OCI-LY7 (cell line): Measurements from ENCODE around the gene GBX2. TPM values are rescaled to one million over a fixed set of nuclear protein-coding genes. Genes with fewer than 3 reads are reported as not detected.

Experiments used
- BruUV-seq: library from RNA; stranded (reverse); fragments of 400-500 nt; replicated peaks from 2 replicates; lab custom pipeline; 2021; lab: Mats Ljungman, UMichigan
- CTCF ChIA-PET: fragments of 300-600 bp; sonication (Branson Sonifier 250); formaldehyde crosslinking; loops from one replicate; lab custom pipeline; 2022; ENCODE audit warnings: antibody characterized with exemption; ENCODE audit not compliant: unreplicated experiment; lab: Charles Lee
- POLR2A ChIA-PET: fragments of 300-600 bp; sonication (Branson Sonifier 250); formaldehyde crosslinking; loops from one replicate; lab custom pipeline; 2022; ENCODE audit warnings: antibody characterized with exemption; lab: Charles Lee
- DNase-seq: peaks from one replicate; pipeline ENCODE4 v3.0.0-alpha.2; 2015; ENCODE audit warnings: low spot score
- H2AFZ ChIP-seq: fragments of 200-600 bp; sonication (generic), shearing (Covaris generic); 2 replicates; pipeline ENCODE4 v1.6.1; 2014; ENCODE audit warnings: mild to moderate bottlenecking, antibody characterized with exemption, low read length, moderate library complexity
- H3K27ac ChIP-seq: fragments of 200-600 bp; sonication (generic); 2 replicates; pipeline ENCODE4 v1.5.1; 2014; ENCODE audit warnings: mixed run types, low read depth, mild to moderate bottlenecking, moderate library complexity, low read length, inconsistent platforms; ENCODE audit not compliant: poor library complexity, severe bottlenecking
- H3K36me3 ChIP-seq: fragments of 200-600 bp; sonication (generic); 2 replicates; pipeline ENCODE4 v1.6.1; 2014; ENCODE audit warnings: mild to moderate bottlenecking, antibody characterized with exemption, low read length, moderate library complexity, mixed read lengths; ENCODE audit not compliant: insufficient read depth
- H3K4me1 ChIP-seq: fragments of 200-600 bp; sonication (generic); 2 replicates; pipeline ENCODE4 v1.5.1; 2014; ENCODE audit warnings: mild to moderate bottlenecking, low read length; ENCODE audit not compliant: insufficient read depth, poor library complexity, severe bottlenecking
- H3K4me2 ChIP-seq: fragments of 200-600 bp; sonication (generic); 2 replicates; pipeline ENCODE4 v1.6.1; 2014; ENCODE audit warnings: mild to moderate bottlenecking, low read length
- H3K4me3 ChIP-seq: fragments of 200-600 bp; sonication (generic); 2 replicates; pipeline ENCODE4 v1.5.1; 2014; ENCODE audit warnings: mild to moderate bottlenecking, low read depth, low read length; ENCODE audit not compliant: poor library complexity, severe bottlenecking
- H3K79me2 ChIP-seq: fragments of 200-600 bp; sonication (generic); 2 replicates; pipeline ENCODE4 v1.6.1; 2016; ENCODE audit warnings: low read depth, mild to moderate bottlenecking, low read length, moderate library complexity, mixed read lengths; ENCODE audit not compliant: insufficient read depth
- H3K9me2 ChIP-seq: fragments of 200-600 bp; sonication (generic); 2 replicates; pipeline ENCODE4 v1.6.1; 2016; ENCODE audit warnings: mild to moderate bottlenecking, low read length, mixed read lengths; ENCODE audit not compliant: insufficient read depth
- H3K9me3 ChIP-seq: fragments of 200-600 bp; sonication (generic); 2 replicates; pipeline ENCODE4 v1.6.1; 2014; ENCODE audit warnings: mild to moderate bottlenecking, mixed run types, low read length, mixed read lengths
- H4K20me1 ChIP-seq: fragments of 200-600 bp; sonication (generic); 2 replicates; pipeline ENCODE4 v1.6.1; 2014; ENCODE audit warnings: mild to moderate bottlenecking, antibody characterized with exemption, low read length, moderate library complexity, mixed read lengths; ENCODE audit not compliant: insufficient read depth
- EZH2phosphoT487 ChIP-seq: fragments of 200-600 bp; sonication (generic); IDR thresholded peaks from 2 replicates; pipeline ENCODE4 v1.6.1; 2018; ENCODE audit warnings: low read depth, borderline replicate concordance, mild to moderate bottlenecking, mixed run types, antibody characterized with exemption, low read length, moderate library complexity, mixed read lengths
- intact Hi-C: fragments of 100-400 bp; cut with micrococcal nuclease; formaldehyde crosslinking; loops from one replicate; pipeline ENCODE4 v1.10.0; 2022; ENCODE audit not compliant: unreplicated experiment
- total RNA-seq, 2 experiments: library from RNA; depleted of rRNA in 1 of 2; stranded (reverse); fragments of >200 nt in 1 of 2; shearing (Covaris generic) in 1 of 2; gene quantifications; 2 replicates each; pipeline ENCODE4 v1.2.3, GENCODE V29; 2014 to 2022
- TF ChIP-seq, protein P1 (sequence below): fragments of 200-600 bp; sonication (generic); conservative IDR thresholded peaks from 2 replicates; pipeline ENCODE4 v1.5.1; 2014; ENCODE audit warnings: mild to moderate bottlenecking, antibody characterized with exemption, low read length, moderate library complexity, mixed read lengths

GBX2 gene
- total RNA-seq, 2 experiments from 2014 or later: not detected

DNA sequence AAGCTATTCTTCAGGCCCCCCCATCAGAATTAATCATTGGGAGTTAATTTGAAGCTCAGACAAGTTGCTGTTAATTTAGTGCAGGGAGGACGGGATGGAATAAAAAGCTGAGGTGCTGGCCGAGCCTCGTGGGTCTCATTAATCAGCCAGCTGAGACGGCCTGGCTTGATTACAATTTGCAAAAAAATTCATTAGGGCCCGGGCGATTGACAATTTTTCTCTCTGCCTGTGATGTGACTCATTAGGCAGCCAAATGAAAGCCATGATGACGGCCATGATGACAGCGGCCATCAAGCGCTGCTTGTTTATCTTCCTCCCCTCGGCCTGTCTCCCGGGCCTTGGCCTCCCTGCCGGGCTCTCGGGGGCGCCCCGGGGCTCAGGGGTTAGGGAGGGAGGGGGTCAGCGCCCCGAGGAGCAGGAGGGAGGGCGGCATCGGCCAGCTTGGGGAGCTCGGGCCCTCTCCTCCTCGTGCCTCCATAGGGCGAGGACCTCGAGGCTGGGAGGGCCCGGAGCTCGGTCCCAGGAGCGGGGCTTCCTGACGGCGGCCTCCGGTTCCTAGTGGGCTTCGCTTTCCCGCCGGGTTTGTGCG, 5.2 kb downstream of the GBX2 start:
- CTCF ChIA-PET: interaction anchor here (0.5 kb wide), 1 partner anchor 26 kb away, joined by 5 read pairs; no protein-coding TSS in a partner anchor

DNA sequence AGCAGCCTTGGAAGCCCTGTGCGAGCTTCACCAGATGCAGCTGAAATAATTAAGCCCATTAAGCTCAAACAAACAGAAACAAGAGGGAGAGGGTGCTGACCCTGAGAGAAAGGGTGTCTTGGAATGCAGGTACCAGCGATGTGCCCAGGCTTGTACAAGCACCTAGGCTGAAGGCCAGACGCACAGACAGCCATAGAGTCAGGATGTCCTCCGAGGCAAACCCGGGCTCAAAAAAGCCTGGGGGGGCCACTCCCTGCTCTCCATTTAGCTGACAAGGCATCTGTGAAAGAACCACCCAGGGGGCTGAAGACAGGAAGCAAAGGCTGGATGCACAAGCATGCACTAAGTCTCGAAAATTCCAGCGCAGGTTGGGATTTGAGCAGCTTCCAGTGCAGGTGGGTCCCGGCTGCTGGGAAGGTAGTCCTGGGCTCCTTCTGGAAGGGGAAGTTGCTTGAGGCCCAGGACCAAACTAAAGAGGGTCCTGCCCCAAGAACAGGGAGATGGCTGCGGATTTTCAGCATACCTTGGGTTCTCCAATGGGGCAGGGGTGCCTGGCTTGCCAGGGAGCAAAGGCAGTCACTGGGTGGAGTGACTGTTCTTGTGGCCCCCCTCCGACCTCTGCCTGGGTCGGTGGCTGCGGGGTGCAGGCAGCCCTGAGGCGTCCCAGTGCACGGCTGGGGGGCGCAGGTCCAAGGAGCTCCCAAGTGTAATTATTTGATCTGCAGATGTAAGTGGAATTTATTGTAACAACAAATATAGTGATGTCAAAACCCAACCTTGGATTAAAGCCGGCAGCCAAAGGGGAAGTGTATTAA, 5.9 kb downstream of the GBX2 start:
- H4K20me1 ChIP-seq: no peaks in the 10 kb centered on the region
- no peak for DNase-seq
- H3K4me1 ChIP-seq: no peaks in the 10 kb centered on the region
- intact Hi-C loops: no loop called here
- no peak overlapping the region for H3K4me3 ChIP-seq
- no TSS peak for BruUV-seq
- no peaks in the 10 kb centered on the region for H3K9me3 ChIP-seq
- no peak overlapping the region for H2AFZ ChIP-seq
- H3K79me2 ChIP-seq: no peaks in the 10 kb centered on the region
- ChIA-PET CTCF (interaction anchor here (0.5 kb wide), 1 partner anchor 26 kb away, joined by 5 read pairs; no protein-coding TSS in a partner anchor), POLR2A (no interaction called here)
- no peak overlapping the region for H3K4me2 ChIP-seq
- no peaks in the 10 kb centered on the region for H3K9me2 ChIP-seq
- TF ChIP-seq, protein P1, sequence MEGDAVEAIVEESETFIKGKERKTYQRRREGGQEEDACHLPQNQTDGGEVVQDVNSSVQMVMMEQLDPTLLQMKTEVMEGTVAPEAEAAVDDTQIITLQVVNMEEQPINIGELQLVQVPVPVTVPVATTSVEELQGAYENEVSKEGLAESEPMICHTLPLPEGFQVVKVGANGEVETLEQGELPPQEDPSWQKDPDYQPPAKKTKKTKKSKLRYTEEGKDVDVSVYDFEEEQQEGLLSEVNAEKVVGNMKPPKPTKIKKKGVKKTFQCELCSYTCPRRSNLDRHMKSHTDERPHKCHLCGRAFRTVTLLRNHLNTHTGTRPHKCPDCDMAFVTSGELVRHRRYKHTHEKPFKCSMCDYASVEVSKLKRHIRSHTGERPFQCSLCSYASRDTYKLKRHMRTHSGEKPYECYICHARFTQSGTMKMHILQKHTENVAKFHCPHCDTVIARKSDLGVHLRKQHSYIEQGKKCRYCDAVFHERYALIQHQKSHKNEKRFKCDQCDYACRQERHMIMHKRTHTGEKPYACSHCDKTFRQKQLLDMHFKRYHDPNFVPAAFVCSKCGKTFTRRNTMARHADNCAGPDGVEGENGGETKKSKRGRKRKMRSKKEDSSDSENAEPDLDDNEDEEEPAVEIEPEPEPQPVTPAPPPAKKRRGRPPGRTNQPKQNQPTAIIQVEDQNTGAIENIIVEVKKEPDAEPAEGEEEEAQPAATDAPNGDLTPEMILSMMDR: no peak
- no peaks in the 10 kb centered on the region for H3K36me3 ChIP-seq
- no peak overlapping the region for H3K27ac ChIP-seq

More for the DNA sequence above, 5.2 kb downstream of the GBX2 start:
- no TSS peak for BruUV-seq
- Histone ChIP-seq H3K9me2 (no peaks in the 10 kb centered on the region), H3K36me3 (no peaks in the 10 kb centered on the region), H2AFZ (no peak overlapping the region), H3K4me1 (no peaks in the 10 kb centered on the region), H3K4me2 (no peak overlapping the region), H3K9me3 (no peaks in the 10 kb centered on the region), H3K79me2 (no peaks in the 10 kb centered on the region), H3K4me3 (no peak overlapping the region), H3K27ac (no peak overlapping the region), H4K20me1 (no peaks in the 10 kb centered on the region)
- POLR2A ChIA-PET: interaction anchor here (0.5 kb wide), 1 partner anchor 514 kb away, joined by 4 read pairs; no protein-coding TSS in a partner anchor
- intact Hi-C loops: no loop called here
- no peak for TF ChIP-seq EZH2phosphoT487
- TF ChIP-seq, protein P1: no peak
- DNase-seq: no peak

DNA sequence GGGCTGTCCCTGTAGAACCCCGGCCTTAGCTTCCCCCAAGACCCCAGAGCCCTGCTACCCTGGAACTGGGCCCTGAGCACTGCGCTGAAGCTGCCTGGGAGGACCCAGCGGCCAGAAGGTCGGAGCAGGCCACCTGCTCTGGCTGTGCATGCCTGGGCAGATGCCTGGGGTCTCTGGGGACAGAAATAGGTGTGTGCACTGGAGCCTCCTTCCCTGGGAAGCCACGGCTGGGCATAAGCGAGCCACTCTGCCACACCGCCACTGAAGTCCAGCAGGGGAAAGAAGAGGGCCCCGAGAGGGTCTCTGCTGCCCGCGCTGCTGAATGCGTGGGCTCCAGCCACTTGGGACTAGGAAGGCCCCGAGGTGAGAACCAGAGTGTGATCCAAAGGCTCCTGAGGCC, 6.7 kb downstream of the GBX2 start:
- intact Hi-C loops: no loop called here
- CTCF ChIA-PET: no interaction called here

More for the DNA sequence above, 6.7 kb downstream of the GBX2 start:
- POLR2A ChIA-PET: no interaction called here
- no peak overlapping the region for H3K4me3 ChIP-seq
- H3K27ac ChIP-seq: no peak overlapping the region
- H3K36me3 ChIP-seq: no peaks in the 10 kb centered on the region
- H4K20me1 ChIP-seq: no peaks in the 10 kb centered on the region
- H3K4me1 ChIP-seq: no peaks in the 10 kb centered on the region
- no peak overlapping the region for H2AFZ ChIP-seq
- no peaks in the 10 kb centered on the region for H3K79me2 ChIP-seq
- no TSS peak for BruUV-seq
- DNase-seq: no peak
- no peaks in the 10 kb centered on the region for H3K9me2 ChIP-seq
- no peaks in the 10 kb centered on the region for H3K9me3 ChIP-seq
- TF ChIP-seq, protein P1: no peak
- no peak for TF ChIP-seq EZH2phosphoT487
- H3K4me2 ChIP-seq: no peak overlapping the region
